HG02588 (cell line): Measurements from ENCODE around the gene CACNB2.

Experiments
- ATAC-seq: cut with Tn5 transposase; IDR thresholded peaks from one replicate; pipeline ENCODE4 v1.9.1; 2021; ENCODE audit warnings: mild to moderate bottlenecking, moderate library complexity; ENCODE audit not compliant: unreplicated experiment

The CACNB2 gene

GRCh38 chr10:18497806-18498369 lies 357.7 kb downstream of the CACNB2 start:
- no peak for ATAC-seq

DNA sequence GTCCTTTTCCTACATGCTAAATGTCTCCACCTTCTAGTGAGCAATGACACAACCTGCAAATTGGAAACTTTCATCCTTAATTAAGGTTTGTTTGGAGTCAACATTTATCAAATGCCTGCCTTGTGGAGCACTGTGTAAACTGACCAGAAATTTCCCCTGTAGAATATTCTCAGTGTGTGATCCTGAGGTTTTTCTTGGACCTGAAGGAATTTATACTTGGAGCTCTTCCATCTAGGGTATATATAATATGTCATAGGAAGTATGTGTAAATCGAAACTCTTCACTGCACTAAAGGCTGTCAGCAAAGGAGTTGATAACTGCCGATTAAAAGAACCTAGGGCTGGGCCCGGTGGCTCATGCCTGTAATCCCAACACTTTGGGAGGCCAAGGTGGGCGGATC lies 358.8 kb downstream of the CACNB2 start:
- ATAC-seq: no peak

DNA sequence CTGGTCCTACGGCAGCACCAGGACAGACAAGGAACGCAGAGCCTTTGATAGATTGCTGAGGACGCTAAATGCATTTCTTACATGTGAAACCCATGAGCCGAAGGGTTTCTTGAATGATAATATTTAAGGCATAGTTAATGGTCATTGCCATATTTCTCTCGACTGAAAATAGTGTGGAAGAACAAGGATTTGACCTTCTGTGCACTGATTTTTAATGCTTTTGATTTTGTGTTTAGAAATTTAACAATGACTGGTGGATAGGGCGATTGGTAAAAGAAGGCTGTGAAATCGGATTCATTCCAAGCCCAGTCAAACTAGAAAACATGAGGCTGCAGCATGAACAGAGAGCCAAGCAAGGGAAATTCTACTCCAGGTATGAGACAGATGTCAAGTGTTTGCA lies 360.4 kb downstream of the CACNB2 start:
- no peak for ATAC-seq

DNA sequence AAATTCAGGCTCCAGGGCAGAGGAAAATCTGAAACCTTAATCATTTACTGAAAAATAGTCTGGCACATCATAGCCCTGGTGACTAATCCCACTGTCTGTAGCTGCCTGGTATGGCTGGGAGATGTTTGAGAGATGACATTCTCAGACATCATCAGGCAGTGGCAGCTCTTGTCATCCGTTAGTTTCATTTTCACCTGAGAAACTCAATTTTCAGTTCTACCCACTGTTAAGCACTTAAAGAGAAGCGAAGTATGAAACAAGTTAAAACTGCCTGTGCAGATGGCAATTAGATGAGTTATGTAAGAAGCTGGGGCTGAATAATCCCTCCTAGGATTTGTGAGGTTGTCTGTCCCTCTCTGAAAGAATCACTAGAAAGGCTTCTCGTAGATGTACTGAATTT lies 361.0 kb downstream of the CACNB2 start:
- peak; percentile 93 for ATAC-seq

GRCh38 chr10:18501629-18502028 lies 361.4 kb downstream of the CACNB2 start:
- no peak for ATAC-seq

DNA sequence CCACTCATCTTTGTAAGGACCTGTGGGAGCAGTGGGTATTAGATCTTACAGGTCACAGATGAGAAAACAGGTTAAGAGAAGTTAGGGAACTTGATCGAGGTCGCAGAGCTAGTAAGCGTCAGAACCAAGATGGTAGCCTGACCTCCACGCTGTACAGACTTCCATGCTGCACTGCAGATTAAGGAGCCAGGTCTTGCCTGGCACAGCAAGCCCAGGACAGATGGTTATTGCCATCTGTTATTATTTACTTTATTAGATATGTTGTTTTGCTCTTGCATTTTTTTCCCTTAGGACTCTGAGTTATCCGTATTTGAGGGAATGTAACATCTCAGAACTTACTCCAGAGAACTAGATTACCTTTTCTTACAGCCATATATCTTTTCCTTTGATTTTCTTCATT lies 363.9 kb downstream of the CACNB2 start:
- ATAC-seq: no peak

DNA sequence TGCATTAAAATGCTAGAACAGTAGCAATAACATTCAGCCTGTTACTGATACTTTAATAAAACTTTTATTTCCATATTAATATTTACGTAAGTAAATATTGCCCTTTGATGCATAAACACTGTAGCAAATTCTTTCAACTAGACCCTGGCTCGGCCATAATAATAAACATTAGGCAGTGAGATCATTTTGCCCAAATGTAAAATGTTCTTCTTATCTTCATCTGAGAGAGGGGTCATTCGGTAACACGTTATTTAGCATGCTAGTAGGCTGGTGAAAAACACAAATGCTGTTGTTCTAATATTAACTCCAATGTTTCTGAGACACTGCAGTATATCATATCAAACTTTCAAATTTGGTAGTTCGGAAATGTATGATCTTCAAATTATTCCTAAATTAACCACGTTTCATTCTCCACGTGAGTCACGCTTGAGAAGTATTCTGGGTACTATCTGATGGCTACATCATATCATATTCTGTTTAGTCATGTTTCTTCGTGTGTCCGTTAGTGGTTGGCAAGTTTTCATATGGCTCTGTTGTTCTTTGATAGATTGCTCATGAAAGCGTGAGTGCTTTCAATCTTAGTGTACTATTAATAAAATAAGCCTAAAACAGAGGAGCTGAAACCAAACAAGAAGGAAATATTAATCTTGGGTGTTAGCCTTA lies 365.4 kb downstream of the CACNB2 start:
- no peak for ATAC-seq

GRCh38 chr10:18508587-18508986 lies 368.4 kb downstream of the CACNB2 start:
- no peak for ATAC-seq

- no peak for ATAC-seq
Measured at GRCh38 chr10:18514537-18514936, 374.3 kb downstream of the CACNB2 start.

- ATAC-seq: no peak
Measured at GRCh38 chr10:18516851-18517250, 376.6 kb downstream of the CACNB2 start.

DNA sequence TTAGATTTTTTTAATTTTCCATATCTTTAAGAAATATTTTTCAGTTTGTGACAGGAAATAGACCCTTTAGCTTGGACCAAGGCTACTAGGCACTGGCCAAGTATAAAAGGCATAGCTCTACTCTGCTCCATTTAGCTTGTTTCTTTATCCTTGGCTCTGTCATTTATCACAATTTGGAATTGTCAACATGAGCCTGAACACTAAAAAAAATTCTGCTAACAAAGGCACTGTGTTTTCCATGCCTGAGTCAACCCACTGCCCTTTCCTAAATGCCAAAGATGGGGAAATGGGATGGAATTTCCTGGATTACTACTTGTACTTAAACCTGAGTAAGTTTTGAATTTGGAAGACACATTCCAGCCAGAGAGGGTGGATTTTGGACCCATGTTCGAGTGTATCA lies 382.8 kb downstream of the CACNB2 start:
- no peak for ATAC-seq

- ATAC-seq: no peak
Measured at GRCh38 chr10:18523858-18524257, 383.6 kb downstream of the CACNB2 start.

- ATAC-seq: no peak
Measured at GRCh38 chr10:18527687-18528086, 387.5 kb downstream of the CACNB2 start.

- no peak for ATAC-seq
Measured at GRCh38 chr10:18528292-18528691, 388.1 kb downstream of the CACNB2 start.

GRCh38 chr10:18532881-18533535 lies 392.8 kb downstream of the CACNB2 start:
- ATAC-seq: no peak

GRCh38 chr10:18533896-18534295 lies 393.7 kb downstream of the CACNB2 start:
- no peak for ATAC-seq

GRCh38 chr10:18539335-18539734 lies 399.1 kb downstream of the CACNB2 start:
- ATAC-seq: no peak

GRCh38 chr10:18540195-18540594 lies 400.0 kb downstream of the CACNB2 start:
- ATAC-seq: no peak

GRCh38 chr10:18542832-18543231 lies 402.6 kb downstream of the CACNB2 start:
- no peak for ATAC-seq

DNA sequence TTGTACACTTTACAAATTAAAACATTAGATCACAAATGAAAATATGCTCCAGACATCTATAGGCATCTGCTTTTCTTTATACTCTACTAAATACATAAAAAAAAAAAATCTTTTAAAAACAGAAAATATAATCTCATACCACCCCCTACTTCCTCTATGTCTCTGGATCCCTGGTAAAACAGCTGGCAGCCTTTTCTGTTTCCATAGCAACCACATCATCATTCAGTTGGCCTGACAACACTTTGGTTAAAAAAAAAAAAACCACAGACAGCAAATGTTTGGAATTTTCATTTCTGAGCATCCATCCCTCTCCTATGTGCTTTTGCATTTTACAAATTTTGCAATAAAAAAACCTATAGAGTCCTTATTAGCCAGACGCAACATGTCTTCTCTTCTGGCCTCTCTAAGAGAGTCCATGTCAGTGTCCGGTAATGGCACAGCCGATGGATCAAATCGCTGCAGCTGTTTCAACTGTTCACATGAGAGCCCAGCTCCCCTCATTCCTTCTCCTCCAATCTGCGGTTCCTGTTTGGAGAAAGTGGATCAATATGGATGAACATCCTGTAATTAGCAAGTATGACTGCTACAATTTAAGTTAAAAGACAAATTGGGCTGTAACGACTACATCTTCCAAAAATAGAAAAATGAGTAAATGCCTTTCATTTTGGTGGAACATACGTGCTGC lies 405.5 kb downstream of the CACNB2 start:
- ATAC-seq: no peak

DNA sequence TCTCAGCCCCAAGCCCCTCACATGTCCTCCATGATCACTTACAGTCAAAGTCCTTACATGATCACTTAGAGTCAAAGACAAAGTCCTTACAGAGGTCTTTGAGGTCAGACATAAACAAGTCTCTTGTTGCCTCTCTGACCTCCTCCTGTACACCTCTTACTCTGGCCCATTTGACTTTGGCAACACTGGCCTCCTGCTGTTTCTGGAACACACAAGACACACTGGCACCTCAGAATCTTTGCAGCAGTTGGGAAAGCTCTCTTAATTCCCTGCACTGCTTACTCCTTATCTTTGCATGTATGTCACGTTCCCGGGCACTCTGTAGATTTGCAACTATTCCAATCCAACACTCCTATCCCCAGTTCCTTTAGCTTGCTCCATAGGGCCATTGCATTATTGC lies 408.9 kb downstream of the CACNB2 start:
- ATAC-seq: no peak

DNA sequence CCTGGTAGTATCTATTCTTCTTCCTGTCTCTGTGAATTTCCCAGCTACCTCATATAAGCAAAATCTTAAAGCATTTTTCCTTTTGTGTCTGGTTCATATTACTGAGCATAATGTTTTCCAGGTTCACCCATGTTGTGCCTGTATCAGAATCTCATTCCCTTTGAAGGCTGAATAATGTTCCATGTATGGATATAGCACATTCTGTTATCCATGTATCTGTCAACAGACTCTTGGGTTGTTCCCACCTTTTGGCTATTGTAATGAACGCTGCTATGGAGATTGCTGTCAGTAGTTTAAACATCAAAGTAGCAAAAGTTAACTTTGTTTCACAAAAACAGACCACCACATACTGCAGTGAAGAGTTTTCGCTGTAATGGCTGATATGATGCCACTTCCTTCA lies 411.2 kb downstream of the CACNB2 start:
- ATAC-seq: no peak
